ENCODE data around the gene NLRC3. TPM values are rescaled to one million over a fixed set of nuclear protein-coding genes. Genes with fewer than 3 reads are reported as not detected.
"Not testable (repeated sequence)": the region's sequence is repeated elsewhere in the genome, so short reads cannot be mapped to it uniquely, and the experiment has no call there.

NLRC3 gene
- total RNA-seq, 2 experiments from 2014 or later: 12.6 TPM

DNA sequence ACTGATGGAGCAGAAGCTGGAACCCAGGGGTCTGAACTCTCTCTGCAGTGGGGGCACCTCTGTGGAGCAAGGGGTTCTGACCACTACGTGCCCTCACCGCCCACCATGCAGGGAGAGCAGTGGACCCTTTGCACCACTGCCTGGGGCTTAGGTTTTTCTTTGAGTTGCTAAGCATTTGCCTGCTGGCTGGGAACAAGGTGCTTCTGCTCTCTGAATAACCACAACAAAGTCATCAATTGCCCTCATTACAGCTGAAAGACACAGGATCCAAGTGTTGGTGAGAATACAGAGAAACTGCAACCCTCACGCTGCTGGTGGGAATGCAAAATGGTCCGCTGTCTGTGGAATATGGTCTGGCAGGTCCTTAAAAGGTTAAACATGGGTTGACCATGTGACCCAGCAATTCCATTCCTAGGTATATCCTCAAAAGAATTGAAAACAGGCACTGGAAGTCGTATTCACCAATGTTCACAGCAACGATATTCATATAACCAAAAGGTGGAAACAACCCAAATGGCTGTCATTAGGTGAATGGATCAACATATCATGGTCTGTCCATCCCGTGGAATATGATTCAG lies 22.8 kb downstream of the NLRC3 start:
- ChIA-PET POLR2A (no interaction called here), CTCF (no interaction called here)

DNA sequence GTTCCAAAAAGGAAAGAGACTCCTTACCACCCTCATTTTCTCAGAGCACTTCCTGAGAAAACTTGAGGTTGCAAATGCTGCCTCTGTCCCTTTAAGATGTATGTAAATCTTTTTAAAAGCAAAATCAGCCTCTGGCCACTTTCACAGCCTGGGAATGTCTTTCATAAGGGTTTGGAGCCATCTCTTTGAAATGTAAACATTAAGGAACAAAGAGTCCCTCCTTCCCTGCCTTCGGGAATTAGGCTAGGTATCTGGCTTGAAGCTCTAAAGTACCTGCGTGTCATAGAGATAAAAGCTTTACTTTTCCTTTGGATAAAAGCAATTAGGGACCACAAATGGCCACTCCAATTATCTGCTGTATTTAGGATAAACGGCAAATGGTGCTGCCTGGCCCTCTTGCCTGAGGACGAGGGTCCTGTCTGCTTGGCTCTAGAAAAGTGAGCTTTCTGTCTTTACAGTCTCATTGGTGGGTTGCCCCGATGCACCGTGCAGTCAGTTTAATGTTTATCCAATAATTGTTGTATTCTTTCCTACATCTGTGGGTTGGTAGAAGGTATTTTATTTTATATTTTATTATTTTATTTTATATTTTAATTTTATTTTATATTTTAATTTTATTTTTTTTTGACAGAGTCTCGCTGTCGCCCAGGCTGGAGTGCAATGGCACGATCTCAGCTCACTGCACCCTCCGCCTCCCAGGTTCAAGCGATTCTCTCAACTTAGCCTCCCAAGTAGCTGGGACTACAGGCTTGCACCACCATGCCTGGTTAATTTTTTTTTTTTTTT lies 23.9 kb downstream of the NLRC3 start:
- ChIA-PET POLR2A (no interaction called here), CTCF (no interaction called here)

DNA sequence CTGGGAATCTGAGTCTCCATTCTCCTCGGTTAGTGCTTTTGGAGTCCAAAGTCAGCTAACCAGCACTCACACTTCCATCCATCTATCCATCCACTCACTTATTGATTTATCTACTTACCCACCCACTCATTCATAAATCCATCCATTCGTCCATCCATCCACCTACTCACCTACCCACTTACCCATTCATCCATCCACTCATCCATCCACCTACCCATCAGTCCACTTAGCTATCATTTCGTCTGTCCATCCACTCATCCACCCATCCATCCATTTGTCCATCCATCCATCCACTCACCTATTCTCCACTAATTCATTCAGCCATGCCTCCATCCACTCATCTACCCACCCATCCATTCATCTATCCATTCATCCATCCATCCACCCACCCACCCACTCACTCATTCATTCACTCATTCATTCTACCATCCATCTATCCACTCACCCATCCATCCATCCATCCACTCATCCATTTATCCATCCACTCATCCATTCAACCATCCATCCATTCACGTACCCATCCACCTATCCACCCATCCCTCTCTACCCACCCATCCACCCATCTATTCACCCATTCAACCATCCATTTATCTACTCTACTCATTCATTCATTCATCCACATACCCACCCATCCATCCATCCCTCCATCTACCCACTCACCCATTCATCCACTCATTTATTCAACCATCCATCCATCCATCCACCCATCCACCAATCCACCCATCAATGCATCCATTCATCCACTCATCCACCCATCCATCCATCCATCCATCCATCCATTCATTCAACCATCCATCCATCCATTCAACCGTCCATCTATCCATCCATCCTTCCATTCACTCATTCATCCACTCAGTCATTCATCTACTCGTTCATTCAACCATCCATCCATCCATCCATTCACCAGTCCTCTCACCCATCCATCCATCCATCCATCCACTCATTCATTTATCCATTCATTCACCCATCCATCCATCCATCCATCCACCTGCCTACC lies 26.1 kb downstream of the NLRC3 start:
- POLR2A ChIA-PET: no interaction called here
- CTCF ChIA-PET: interaction anchor here (0.7 kb wide), 1 partner anchor 16 kb away, joined by 4 read pairs; no protein-coding TSS in a partner anchor

DNA sequence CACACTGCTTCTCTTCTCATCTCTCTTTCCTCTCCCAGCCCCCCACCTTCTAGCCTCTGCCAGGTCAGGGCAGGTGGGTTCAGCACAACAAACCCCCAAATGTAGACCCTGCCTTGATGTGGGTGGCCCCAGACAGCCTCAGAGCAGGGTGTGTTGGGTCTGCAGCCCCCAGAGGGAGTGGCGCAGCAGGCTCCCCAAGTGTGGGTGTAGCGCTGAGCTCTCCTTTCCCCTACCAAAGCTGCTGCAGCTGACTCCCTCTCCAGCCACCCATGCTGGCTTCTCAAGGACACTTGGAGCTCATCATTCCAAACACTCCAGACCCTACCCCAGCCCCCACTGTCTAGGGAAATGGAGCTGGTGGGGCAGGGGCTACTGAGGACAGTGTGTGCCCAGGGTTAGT lies 27.3 kb downstream of the NLRC3 start:
- CTCF ChIA-PET: interaction anchor here (0.7 kb wide), 1 partner anchor 17 kb away, joined by 4 read pairs; no protein-coding TSS in a partner anchor
- POLR2A ChIA-PET: no interaction called here

DNA sequence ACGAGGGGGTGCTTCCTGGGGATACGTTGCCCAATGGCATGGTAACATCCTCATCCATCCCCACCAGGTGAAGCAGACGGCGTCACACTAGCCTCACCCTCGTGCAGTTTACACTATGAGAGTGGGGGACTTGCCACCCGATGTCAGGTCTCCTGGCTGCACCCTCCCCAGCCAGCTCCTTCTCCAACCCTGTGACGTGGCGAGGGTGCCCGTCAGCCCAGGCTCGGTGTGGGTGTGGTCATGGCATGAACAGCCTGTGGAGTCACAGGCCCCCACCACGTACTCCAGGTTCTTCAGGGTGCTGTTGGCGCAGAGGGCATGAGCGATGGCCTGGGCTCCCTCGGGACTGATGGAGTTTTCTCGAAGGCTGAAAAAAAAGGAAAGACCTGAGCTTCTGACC lies 28.3 kb downstream of the NLRC3 start:
- CTCF ChIA-PET: no interaction called here
- POLR2A ChIA-PET: no interaction called here

DNA sequence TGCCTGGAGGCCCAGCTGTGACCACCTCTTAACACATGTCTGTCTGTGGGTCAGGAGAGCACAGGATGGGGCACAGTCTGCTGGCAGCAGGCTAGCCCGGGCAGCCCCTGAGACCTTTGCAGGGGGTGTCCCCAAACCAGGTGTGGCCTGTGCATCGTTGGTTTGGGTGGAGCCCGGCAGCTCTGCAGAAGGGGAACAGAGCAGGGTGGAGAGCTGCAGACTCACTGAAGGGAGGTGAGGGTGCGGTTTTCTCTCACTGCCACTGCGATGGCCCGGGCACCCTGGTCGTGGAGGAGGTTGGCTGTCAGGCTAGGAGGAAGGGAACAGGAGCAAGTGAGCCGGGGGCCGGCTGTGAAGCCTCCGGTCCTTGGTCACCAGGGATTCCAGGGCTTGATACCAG lies 28.8 kb downstream of the NLRC3 start:
- POLR2A ChIA-PET: no interaction called here
- CTCF ChIA-PET: no interaction called here

DNA sequence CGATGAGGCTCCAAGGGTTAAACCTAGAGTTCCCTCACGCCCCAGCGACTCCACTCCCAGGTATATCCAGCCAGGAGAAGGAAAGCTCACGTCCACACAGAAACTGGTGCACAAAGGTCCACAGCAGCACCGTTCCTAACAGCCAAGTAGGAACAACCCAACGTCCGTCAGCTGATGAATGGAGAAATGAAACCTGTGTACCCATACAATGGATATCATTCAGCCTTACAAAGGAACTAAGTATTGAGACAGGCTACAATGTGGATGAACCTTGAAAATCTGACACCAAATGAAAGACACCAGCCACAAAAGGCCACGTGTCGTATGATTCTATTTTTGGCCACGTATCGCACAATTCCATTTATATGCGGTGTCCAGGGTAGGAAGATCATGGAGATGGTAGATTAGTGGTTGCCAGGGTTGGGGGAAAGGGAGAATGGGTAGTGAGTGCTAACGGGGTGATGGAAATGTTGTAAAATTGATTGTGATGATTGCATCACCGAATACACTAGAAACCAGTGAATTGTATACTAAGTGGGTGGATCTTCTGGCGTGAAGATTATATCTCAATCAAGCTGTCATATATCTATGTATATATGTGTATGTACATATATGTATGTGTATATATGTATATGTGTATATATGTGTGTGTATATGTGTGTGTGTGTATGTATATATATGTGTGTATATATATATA lies 30.1 kb downstream of the NLRC3 start:
- ChIA-PET POLR2A (no interaction called here), CTCF (no interaction called here)

DNA sequence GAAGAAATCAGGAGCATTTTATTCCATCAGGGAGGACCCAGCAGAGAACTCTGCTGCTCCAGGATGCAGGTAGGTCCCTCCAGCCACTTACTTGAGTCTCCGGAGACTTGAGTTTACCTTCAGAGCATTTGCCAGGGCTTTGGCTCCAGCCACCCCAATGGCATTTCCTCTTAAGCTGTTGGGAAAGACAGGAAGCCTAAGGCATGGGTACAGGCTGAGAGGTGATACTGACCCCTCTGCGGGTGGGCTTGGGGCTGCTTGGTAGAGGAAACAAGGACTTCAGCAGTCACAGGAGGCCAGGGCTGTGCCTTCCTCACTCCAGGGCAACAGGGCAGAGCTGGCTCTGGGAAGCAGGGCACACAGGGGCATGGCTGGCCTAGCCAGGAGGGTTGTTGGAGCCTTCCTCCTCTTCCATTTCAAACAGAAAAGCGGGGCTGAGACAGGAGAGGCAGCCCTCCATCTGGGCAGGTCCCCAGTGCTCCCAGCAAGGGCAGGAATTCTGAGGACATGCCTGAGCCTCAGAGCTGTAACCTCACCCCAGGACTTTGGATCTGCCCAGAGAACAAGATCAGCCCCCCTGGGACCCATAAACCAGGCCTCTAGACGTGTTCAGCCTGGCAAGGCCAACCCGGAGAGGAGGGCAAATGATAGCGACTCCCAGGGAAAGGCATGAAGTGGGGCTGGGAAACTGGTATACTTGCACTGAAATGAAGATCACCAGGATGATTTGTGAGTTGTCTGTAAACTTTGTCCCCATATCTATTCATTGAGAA lies 34.4 kb downstream of the NLRC3 start:
- ChIA-PET POLR2A (no interaction called here), CTCF (interaction anchor here (0.6 kb wide), 1 partner anchor 26 kb away, joined by 3 read pairs; no protein-coding TSS in a partner anchor)

DNA sequence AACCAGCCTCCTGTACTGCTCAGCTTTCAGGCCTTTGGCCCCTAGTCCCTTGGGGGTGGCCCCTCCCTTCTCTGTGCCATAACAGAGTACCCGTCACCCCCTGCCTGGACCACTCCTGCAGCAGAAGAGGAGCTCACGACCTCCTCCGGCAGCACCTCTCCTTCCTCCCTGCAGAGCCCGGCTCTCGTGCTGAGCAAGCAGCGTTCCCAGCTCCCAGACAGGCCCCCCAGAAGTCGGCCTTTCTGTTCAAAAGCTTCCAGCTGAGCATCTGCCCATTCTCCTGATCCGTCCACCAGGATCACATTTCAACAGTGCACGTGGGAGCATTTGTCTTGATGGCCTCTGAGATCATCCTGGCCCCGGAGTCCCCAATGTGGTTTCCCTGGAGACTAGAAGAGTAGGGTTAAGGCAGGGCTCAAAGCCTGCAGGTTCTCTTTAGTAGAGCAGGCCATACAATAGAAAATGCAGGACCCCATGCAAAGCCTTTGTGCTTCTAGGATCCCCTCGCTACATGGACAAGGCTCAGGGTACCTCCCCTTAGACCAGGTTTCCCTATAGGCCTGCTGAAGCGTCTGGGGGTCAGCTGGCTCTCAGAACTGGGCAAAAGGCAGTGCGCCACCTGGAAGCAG lies 35.6 kb downstream of the NLRC3 start:
- ChIA-PET POLR2A (no interaction called here), CTCF (no interaction called here)

DNA sequence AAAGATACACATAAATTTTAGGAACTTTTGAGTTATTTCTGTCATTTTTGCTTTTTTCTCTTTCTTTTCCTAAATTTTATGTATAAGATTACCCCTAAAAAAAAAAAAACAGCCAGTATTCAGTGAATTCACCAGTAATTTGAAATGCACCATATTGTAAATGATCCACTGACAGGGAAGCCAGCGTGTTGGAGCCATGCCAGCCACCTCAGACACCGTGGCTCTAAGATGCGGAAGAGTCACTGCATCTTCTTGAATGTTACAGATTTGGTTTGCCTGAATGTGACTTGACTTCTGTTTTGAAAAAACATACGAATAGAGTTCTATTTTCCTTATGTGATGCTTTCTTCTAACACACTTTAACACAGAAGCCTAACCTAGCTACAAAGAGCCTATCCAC lies 39.0 kb downstream of the NLRC3 start:
- ChIA-PET POLR2A (no interaction called here), CTCF (no interaction called here)

DNA sequence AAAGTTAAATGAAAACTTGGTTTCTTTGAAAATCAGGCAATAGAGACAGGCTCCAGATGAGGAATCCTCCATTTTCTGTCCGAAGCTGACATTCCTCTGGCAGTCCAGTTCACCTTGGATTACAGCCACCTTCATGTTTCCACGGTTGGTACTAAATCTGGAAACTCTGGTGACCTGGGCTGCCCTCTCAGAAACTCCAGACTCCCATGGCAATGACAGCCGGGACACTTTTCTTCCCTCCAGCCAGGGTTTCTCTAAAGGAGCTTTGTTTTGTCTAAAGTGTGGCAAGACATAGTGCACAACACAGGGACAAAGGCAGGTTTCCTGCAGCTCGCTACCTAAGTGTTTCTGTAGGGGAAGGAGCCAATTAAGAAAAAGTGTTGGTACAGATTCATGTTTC lies 40.4 kb downstream of the NLRC3 start:
- POLR2A ChIA-PET: no interaction called here
- CTCF ChIA-PET: no interaction called here

DNA sequence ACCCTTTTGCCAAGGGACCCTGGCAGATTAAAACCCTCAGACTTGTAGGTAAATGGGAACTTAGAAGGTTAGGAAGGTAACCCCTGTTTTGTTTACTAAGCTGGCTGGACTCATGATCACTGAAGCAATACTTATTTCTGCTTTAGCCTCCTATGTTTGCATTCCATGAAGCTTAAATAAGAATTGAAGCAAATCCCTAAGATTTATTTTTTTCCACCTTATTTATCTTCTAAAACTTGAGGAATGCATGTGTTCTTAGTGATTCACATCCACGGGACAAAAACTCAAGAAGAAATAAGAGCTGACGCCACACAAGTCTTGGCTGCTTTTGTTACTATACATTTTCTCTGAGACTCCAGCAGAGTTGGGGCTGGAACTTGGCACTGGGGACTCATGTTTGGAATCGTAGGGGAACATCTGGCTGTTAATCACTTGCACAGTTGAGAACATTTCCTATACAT lies 40.9 kb downstream of the NLRC3 start:
- CTCF ChIA-PET: no interaction called here
- POLR2A ChIA-PET: no interaction called here

DNA sequence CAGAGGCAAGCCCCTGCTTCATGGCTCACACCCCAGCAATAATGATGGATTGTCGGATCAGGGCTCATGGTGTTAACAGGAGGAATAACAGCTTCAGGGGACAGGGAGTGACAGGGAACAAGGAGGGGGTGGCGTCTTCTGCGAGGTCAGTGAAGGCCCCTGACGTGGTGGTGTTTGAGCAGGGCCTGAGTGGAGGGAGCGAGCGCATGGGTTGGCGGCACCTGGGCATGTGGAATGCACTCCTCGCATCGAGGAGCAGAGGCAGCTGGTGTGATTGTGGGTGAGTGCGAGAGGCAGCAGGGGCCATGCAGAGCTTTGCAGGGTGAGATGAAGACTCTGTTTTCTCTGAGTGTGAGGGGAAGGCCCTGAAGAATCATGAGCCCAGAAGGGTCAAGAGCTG lies 43.1 kb downstream of the NLRC3 start:
- POLR2A ChIA-PET: no interaction called here

DNA sequence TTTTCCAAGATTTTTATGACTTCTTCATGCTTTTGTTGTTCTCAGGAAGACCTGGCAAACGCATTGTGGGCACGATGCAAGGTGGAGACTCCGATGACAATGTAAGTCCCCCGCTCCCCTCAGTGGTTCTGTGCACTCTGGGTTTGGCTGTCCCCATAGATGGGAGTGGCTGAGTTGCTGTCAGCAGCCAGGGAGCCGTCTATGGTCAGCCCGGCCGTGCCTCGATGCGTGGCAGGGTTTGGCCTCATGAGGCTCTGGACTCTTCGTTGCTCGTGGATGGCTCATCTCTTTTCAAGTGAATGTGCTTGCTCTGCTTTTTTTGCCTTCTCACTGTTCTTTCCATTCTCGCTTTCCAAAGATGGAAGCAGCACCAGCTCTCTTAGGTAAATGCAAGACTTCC lies 44.5 kb downstream of the NLRC3 start:
- CTCF ChIA-PET: no interaction called here
- POLR2A ChIA-PET: no interaction called here

More for the DNA sequence above, 43.1 kb downstream of the NLRC3 start:
- CTCF ChIA-PET: interaction anchor here (0.6 kb wide), 1 partner anchor 172 kb away, joined by 3 read pairs; no protein-coding TSS in a partner anchor

DNA sequence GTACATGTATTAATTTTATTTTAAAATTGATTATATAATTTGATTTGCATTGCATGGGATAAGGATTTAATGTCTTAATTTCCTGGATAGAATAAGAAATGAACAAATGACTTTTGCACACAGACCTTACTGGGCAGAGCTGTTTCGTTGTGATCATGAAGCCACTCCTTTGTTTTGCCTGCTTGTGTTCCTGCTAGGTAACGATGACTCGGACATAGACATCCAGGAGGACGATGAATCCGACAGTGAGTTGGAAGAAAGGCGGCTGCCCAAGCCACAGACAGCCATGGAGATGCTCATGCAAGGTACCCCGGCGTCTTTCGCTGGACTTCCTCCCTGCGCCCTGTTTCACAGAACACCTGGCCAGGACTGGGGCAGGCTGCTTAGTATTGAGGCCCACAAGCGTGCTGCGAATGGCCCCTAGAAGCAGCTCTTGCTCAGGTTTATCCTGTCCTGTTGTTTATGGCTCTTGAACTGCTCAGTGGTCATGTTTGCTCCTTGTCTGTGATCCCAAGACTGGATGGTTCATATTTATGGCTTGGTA lies 46.8 kb downstream of the NLRC3 start:
- ChIA-PET CTCF (no interaction called here), POLR2A (no interaction called here)

DNA sequence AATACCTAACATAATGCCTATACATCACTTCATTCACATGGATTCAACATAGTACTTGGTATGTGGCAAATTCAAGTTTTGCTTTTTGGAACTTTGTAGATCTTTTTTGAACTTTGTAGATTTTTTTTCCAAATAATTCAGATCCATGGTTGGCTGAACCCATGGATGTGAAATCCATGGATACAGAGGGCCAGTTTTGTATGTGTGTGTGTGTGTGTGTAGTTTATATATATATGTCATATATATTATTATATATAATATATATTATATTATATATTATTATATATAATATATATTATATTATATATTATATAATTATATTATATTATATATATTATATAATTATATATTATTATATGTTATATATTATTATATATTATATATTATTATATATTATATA lies 48.0 kb downstream of the NLRC3 start:
- POLR2A ChIA-PET: no interaction called here
- CTCF ChIA-PET: no interaction called here

DNA sequence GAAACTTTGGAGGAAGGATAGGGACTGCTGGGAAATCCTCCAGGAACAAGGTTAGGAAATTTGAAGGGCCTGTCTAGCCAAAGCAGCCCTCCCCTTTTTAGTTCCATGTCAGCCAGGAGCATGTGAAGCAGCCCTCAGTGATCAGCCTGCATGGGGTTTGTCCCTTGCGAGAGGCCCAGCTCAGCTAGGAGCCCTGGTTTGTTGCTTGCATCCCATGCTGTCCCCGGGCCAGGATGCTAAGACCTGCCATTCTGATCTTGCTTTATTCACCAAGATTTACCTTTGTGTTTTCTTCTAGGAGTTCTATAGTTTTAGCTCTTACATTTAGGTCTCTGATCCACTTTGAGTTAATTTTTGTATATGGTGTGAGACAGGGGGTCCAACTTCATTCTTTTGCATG lies 48.8 kb downstream of the NLRC3 start:
- CTCF ChIA-PET: no interaction called here
- POLR2A ChIA-PET: no interaction called here

DNA sequence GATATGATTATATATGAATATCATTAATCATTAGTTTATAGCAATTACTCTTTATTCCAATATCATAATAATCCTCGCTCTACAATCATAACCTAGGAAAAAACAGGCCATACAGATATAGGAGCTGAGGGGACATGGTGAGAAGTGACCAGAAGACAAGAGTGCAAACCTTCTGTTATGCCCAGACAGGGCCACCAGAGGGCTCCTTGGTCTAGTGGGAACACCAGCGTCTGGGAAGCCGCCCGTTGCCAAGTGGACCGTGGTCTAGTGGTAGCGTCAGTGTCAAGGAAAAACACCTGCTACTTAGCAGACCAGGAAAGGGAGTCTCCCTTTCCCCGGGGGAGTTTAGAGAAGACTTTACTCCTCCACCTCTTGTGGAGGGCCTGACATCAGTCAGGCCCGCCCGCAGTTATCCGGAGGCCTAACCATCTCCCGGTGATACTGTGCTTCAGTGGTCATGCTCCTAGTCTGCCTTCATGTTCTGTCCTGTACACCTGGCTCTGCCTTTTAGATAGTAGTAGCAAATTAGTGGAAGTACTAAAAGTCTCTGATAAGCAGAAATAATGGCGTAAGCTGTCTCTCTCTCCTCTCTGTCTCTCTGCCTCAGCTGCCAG lies 49.9 kb downstream of the NLRC3 start:
- CTCF ChIA-PET: interaction anchor here (1.1 kb wide), 1 partner anchor 8 kb away, joined by 3 read pairs; no protein-coding TSS in a partner anchor
- POLR2A ChIA-PET: not testable (repeated sequence)

Measured in activated CD8-positive, alpha-beta memory T cell treated with anti-CD3 and anti-CD28 coated beads for 36 hours (primary cell).